Fibroblast of mammary gland (primary cell): ENCODE results near the gene TMEM167B.

Experiments
- DNase-seq: peaks from one replicate; pipeline ENCODE4 v3.0.0-alpha.2; 2010; ENCODE audit warnings: low read depth
- H3K4me3 ChIP-seq: 2 replicates; pipeline ENCODE4 v1.5.1; 2011; ENCODE audit warnings: low read depth, mild to moderate bottlenecking, low read length, moderate library complexity; ENCODE audit not compliant: control insufficient read depth
- CTCF ChIP-seq: conservative IDR thresholded peaks from 2 replicates; pipeline ENCODE4 v1.5.1; 2011; ENCODE audit warnings: low read depth, low read length, inconsistent platforms; ENCODE audit not compliant: control insufficient read depth, insufficient read depth

TMEM167B gene

GRCh38 chr1:109080441-109081082 is 10.0 kb upstream of the TMEM167B start:
- no peak overlapping the region for H3K4me3 ChIP-seq
- no peak for DNase-seq
- no peak for TF ChIP-seq CTCF

DNA sequence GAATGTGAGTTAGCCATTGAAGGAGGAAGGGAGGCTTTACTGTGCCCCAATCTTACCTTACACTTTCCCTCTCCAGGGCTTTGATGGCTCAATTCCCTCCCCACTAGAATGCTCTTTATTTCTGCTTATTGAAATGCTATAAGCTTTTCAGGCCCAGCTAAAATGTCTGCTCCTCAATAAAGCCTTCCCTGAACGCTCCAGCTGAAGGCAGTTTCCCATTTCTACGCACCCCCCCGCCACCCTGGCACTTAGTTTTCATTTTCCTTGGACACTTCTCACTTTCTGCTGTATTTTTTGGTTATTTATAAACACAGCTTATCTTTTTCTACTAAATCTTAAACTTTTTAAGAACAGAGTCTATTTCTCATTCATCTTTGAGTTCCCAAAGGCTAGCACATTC is 7.1 kb upstream of the TMEM167B start:
- TF ChIP-seq CTCF, result no peak
- no peak overlapping the region for H3K4me3 ChIP-seq
- DNase-seq, result no peak

GRCh38 chr1:109083923-109084322 is 6.6 kb upstream of the TMEM167B start:
- H3K4me3 ChIP-seq, result no peak overlapping the region
- no peak for DNase-seq
- no peak for TF ChIP-seq CTCF

DNA sequence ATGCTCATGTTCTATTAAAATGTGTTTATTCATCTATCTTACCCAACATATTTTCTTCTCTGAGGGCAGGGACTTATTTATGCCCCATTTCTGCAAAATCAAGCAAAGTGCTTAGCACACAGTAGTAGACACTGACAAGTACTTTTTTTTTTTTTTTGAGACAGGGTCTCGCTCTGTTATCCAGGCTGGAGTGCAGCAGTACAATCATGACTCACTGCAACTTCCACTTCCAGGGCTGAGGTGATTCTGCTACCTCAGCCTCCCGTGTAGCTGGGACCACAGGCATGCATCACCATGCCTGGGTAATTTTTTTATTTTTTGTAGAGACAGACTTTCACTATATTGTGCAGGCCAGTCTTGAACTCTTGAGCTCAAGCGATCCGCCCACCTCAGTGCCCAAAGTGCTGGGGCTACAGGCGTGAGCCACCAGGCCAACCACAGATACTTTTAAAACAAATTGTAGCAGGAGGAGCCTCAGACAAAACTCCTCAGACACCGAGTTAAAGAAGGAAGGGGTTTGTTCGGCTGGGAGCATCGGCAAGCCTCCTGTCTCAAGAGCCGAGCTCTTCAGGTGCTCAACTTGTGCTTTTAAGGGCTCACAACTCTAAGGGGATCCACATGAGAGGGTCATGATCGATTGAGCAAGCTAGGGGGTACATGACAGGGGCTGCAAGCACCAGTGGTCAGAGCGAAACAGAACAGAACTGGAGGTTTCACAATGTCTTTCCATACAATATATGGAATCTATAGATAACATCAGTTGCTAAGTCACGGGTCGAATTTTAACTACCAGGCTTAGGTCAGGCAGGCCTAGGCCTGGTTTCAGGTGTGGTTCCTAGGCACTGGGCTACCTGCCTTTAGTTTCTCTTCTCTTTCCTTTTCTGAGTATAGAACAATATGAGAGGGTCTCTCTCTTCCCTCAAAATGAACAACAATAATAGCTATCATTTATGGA is 5.7 kb upstream of the TMEM167B start:
- no peak for TF ChIP-seq CTCF
- no peak overlapping the region for H3K4me3 ChIP-seq
- DNase-seq, result no peak

DNA sequence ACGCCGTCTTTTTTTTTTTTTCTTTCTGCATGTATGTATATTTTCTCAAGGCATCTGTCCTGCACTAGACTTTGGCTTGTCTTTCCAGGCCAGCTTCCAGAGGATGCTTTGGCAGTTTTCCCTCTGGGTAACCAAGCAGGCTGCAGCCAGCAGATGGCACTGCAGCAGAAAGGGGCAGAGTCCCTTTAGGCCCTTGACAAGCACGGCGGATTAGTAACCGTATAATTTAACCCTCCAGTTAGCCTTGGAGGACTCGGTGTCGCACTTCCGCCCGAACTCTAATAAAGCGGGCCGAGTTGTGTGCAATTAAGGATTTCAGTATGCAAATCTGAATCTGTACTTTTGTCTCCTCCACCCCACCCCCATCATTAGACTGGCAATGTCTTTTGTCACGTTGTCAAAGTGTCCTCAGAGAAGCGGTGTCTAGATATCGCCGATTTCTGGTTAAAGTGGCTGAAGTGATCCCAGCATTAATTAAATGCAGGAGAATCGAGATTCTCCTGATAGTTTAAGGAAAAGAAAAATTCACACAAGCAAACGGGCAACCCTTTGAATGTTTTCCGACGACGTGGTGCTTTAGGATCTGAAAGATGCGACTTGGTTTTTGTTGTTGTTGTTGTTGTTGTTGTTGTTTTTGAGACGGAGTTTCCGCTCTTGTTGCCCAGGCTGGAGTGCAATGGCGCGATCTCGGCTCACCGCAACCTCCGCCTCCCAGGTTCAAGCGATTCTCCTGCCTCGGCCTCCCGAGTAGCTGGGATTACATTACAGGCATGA is 1.1 kb upstream of the TMEM167B start:
- peak overlapping the region; percentile 90 for H3K4me3 ChIP-seq
- DNase-seq, result peak; percentile 57
- TF ChIP-seq CTCF, result peak; percentile 34

DNA sequence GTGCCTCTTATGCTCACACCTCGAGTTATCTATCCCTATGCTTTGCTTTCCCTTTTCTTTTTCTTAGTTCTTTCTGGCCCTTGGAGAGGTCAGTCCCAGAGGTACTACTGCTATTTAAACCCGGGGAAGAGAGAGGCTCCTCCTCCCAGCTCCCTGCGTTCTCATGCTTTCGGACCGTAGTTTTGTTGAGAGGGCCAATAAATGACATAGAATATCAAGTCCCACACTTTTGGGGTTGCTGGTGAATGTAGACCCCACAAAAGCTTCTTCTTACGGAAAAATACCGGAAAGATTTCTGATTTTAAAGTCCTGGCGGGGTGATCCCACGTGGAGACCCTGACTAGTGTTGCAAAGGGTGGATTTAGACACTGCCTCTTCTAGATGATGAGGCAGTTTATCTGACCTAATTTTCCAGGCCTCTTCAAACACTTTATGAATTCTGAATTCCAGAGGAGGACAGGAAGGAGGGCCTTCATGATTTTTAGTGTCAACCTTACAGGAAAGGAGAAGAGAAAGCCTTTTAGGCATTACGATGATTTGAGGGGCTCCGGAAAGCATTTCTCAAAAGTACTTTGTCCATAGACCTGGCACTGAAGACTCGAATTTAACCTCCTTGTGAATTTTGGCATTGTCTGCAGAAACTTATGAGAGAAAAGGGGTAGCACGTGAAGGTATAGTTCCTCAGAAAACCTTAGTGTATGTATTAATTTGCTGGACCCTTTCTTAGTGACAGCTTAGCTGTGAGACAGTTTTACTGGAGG is 694 bp downstream of the TMEM167B start:
- no peak for TF ChIP-seq CTCF
- H3K4me3 ChIP-seq, result peak overlapping the region; percentile 90
- DNase-seq, result peak; percentile 61
